Uterus (tissue), 2 donors: ENCODE results near the gene TFCP2L1.

Experiments used
- CTCF ChIP-seq, 4 experiments: fragments of 200-600 bp in 2 of 4; fragments of 450-650 bp in 2 of 4; sonication (generic) in 2 of 4; IDR thresholded peaks; one replicate each; pipeline ENCODE4 v1.5.1; 2016 to 2019; ENCODE audit warnings: antibody characterized with exemption in 4 of 4, mild to moderate bottlenecking in 2 of 4, moderate library complexity in 1 of 4
- POLR2A ChIP-seq, 2 donors: fragments of 450-650 bp; IDR thresholded peaks; one replicate each; pipeline ENCODE4 v1.6.1; 2016; ENCODE audit warnings: antibody characterized with exemption in 2 of 2, mild to moderate bottlenecking in 1 of 2, moderate library complexity in 1 of 2

DNA sequence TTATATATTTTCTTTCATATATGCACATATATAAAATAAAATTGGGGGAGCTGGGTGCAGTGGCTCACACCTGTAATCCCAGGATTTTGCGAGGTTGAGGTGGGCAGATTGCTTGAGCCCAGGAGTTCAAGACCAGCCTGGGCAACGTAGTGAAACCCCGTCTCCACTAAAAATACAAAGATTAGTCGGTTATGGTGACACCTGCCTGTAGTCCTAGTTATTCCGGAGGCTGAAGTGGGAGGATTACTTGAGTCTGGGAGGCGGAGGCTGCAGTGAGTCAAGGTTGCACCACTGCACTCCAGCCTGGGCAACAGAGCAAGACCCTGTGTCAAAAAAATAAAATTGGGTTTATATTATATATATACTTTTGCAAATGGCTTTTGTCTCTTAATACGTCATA, 39.6 kb upstream of the TFCP2L1 start:
- no peak for TF ChIP-seq CTCF (IDR thresholded peaks at IDR 0.05)
- no peak for TF ChIP-seq POLR2A (IDR thresholded peaks at IDR 0.05)
